Stimulated activated CD4-positive, alpha-beta T cell treated with anti-CD3 and anti-CD28 coated beads, Interleukin-4, amount 100 ng/mL, for 4 hours (primary cell): ENCODE results near the gene OR2T3.
"Not testable (repeated sequence)": the region's sequence is repeated elsewhere in the genome, so short reads cannot be mapped to it uniquely, and the experiment has no call there.

Experiments used
- DNase-seq, 2 experiments: peaks; one replicate each; pipeline ENCODE4 v3.0.0-alpha.2; 2020

The OR2T3 gene

GRCh38 chr1:248473051-248473450 lies at the start of gene OR2T3:
Gene OR2T3, plus strand, starts transcription at chr1:248473351. Its CDS starts 0 bp downstream, at chr1:248473351.
- DNase-seq, result not testable (repeated sequence)

- not testable (repeated sequence) for DNase-seq
Measured at GRCh38 chr1:248427526-248428191, 45.5 kb upstream of the OR2T3 start.

- DNase-seq, result not testable (repeated sequence)
Measured at GRCh38 chr1:248428192-248428533, 45.0 kb upstream of the OR2T3 start.

GRCh38 chr1:248431683-248432082 lies 41.5 kb upstream of the OR2T3 start:
- not testable (repeated sequence) for DNase-seq

- not testable (repeated sequence) for DNase-seq
Measured at GRCh38 chr1:248432201-248432600, 41.0 kb upstream of the OR2T3 start.

- not testable (repeated sequence) for DNase-seq
Measured at GRCh38 chr1:248433811-248434415, 39.2 kb upstream of the OR2T3 start.

- DNase-seq, result not testable (repeated sequence)
Measured at GRCh38 chr1:248434913-248435312, 38.2 kb upstream of the OR2T3 start.

GRCh38 chr1:248436303-248436702 lies 36.8 kb upstream of the OR2T3 start:
- DNase-seq, result not testable (repeated sequence)

GRCh38 chr1:248438668-248439067 lies 34.5 kb upstream of the OR2T3 start:
- DNase-seq, result not testable (repeated sequence)

GRCh38 chr1:248439283-248439682 lies 33.9 kb upstream of the OR2T3 start:
- not testable (repeated sequence) for DNase-seq

- DNase-seq, result not testable (repeated sequence)
Measured at GRCh38 chr1:248442500-248443277, 30.5 kb upstream of the OR2T3 start.

- not testable (repeated sequence) for DNase-seq
Measured at GRCh38 chr1:248444603-248445002, 28.5 kb upstream of the OR2T3 start.

- DNase-seq, result not testable (repeated sequence)
Measured at GRCh38 chr1:248445399-248445798, 27.8 kb upstream of the OR2T3 start, which contains the start of gene OR2T2. Gene OR2T2, plus strand, starts transcription at chr1:248445637. Its CDS starts 7,161 bp downstream, at chr1:248452798.

- not testable (repeated sequence) for DNase-seq
Measured at GRCh38 chr1:248448409-248449074, 24.6 kb upstream of the OR2T3 start.

- DNase-seq, result not testable (repeated sequence)
Measured at GRCh38 chr1:248449821-248450465, 23.2 kb upstream of the OR2T3 start.

GRCh38 chr1:248450466-248451145 lies 22.5 kb upstream of the OR2T3 start:
- DNase-seq, result not testable (repeated sequence)

GRCh38 chr1:248453619-248454018 lies 19.5 kb upstream of the OR2T3 start:
- DNase-seq, result not testable (repeated sequence)

GRCh38 chr1:248455045-248455444 lies 18.1 kb upstream of the OR2T3 start:
- not testable (repeated sequence) for DNase-seq

GRCh38 chr1:248456635-248457034 lies 16.5 kb upstream of the OR2T3 start:
- not testable (repeated sequence) for DNase-seq

GRCh38 chr1:248459117-248459516 lies 14.0 kb upstream of the OR2T3 start:
- not testable (repeated sequence) for DNase-seq

GRCh38 chr1:248471154-248471553 lies 2.0 kb upstream of the OR2T3 start:
- no peak for DNase-seq

GRCh38 chr1:248472111-248472510 lies 1.0 kb upstream of the OR2T3 start:
- DNase-seq, result not testable (repeated sequence)
